Stimulated activated CD4-positive, alpha-beta T cell treated with anti-CD3 and anti-CD28 coated beads, Interleukin-2, amount 100 ng/mL, for 4 hours (primary cell): ENCODE data around the gene SAMD11.

Experiments used
- DNase-seq: peaks from one replicate; pipeline ENCODE4 v3.0.0-alpha.2; 2020; ENCODE audit warnings: low read depth

SAMD11 gene

GRCh38 chr1:962381-963300 lies 38.9 kb downstream of the SAMD11 start:
- DNase-seq, result no peak

DNA sequence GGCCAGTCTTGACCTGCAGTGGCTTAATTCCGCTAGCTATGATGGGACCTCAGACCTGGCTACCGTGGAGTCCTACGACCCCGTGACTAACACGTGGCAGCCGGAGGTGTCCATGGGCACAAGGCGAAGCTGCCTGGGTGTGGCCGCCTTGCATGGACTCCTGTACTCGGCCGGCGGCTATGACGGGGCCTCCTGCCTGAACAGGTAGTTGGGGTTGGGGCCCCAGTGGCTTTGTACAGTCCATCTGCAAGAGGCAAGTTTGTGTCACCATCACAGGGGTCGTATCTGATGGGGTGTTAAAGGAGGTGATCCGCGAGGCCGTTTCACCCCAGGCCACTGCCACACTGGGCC lies 39.6 kb downstream of the SAMD11 start:
- DNase-seq, result no peak

DNA sequence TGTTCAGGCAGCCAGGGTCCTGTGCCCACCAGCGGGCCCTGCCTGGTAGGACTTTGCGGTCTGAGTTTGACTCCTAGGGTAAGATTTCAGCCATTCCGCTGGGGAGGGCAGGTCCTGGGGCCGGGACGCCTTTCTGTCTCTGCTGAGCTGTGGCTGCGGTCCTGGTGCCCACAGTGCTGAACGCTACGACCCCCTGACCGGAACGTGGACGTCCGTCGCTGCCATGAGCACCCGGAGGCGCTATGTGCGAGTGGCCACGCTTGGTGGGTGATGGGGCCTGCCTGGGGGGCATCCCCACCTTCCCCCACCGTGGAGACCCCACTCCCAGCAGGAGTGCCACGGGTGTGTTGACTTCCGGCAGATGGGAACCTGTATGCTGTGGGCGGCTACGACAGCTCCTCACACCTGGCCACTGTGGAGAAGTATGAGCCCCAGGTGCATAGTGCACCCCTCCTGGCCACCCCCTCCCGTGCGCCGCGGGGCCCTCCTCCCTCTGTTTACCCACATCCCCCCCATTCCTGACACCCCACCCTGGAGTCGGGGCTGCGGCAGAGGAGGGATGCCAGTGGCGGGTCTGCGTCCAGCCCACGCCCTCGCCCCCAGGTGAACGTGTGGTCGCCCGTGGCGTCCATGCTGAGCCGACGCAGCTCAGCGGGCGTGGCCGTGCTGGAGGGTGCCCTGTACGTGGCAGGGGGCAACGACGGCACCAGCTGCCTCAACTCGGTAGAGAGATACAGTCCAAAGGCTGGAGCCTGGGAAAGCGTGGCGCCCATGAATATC lies 40.2 kb downstream of the SAMD11 start:
- no peak for DNase-seq

DNA sequence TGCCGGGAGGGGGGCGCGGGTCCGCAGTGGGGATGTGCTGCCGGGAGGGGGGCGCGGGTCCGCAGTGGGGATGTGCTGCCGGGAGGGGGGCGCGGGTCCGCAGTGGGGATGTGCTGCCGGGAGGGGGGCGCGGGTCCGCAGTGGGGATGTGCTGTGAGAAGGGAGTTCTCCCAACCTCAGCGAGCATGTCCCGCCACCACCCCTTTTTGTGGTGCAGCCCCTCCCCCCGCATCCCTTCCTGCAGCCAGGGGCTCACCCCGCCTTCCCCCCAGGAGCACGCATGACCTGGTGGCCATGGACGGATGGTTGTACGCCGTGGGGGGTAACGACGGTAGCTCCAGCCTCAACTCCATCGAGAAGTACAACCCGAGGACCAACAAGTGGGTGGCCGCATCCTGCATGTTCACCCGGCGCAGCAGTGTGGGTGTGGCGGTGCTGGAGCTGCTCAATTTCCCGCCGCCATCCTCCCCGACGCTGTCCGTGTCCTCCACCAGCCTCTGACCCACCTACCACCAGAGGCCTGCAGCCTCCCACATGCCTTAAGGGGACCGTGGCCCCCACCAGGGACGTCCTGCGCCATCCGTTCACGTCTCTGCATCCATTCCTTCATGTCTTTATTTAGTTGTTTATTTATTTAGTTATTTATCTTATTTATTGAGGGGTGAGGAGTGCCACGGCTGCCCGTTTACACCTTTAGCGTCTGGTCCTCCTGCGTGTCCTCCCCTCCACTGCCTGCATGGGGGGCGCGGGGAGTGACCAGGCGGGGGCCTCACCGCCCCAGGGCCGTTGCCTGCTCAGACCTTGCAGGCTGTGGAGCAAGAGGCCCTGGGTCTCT lies 41.2 kb downstream of the SAMD11 start:
- no peak for DNase-seq

DNA sequence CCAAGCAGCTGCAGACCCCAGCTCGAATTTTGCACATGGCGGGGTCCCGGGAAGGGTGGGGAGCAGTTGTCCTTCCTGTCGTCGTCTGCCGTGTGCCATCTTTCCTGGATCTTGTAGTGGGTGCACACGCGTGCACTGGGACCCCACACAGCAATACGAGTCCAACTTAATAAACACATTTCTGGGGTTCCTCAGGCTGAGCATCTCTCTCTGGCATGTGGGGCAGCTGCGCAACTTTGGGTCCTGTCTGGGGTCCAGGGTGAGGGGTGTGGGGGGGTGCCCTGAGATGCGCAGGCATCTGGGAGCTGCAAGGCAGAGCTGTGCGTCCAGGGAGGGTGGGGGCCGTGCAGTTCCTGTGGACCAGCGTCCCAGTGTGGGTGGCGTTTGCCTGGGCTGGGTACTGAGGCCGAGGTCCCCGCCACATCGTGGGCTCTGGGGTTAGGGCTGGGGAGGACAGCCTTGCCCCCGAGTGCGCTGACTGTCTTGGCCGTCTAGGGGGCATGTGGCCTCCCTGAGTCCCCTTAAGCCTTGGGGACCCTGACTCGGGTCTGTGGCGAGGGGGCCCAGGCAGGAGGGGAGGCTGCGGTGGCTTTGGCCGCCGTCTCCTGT lies 41.9 kb downstream of the SAMD11 start:
- no peak for DNase-seq

DNA sequence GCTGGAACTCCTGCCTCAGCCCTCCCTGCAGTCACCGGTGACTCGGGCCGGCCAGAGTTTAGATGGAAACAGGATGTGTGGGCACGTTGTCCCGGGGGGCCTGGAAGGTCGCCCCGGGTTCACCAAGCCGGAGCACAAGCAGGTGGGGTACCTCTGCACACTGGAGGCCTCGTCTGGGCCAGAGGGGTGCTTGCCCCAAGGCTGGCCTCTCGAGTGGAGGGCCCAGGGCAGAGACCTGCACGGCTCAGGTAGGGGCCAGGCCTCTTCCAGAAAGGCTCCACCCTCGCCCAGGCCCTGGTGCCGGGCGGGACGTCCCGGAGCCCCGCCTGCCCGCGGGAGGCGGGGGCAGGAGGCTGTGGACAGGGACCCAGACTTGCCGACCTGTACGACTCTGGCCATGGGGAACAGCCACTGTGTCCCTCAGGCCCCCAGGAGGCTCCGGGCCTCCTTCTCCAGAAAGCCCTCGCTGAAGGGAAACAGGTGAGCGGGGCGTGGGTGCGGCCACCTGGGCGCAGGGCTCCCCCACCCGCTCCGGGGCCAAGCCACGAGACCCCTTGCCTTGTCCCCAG lies 42.5 kb downstream of the SAMD11 start, which contains the start of gene PLEKHN1:
PLEKHN1 (plus strand) TSS at position 348 of the 569 bp plus-strand sequence; CDS start at position 398, 50 bp downstream.
- no peak for DNase-seq

DNA sequence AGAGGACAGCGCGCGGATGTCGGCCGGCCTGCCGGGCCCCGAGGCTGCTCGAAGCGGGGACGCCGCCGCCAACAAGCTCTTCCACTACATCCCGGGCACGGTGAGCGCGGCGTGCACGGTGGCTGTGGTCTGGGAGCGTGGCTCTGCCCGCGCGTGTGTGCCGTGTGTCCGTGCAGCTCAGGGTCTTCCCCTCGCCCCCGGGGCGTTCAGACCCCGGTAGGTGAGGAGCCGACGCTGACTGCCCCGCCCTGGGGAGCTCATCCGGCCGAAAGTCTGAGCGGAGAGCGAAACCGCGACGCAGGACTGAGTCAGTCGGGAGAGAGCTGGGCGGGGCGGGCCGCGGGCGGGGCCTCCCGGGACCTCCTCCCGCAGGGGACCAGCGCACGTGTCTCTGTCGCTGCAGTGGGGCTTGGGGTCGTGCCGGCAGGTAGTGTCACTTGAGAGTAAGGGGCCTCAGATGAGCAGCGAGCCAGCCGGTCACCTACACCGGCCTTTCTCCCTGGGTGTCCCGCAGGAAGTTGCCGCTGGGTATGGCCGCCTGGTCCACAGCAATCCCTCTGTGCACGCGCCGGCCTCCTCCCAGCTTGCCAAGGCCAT lies 43.1 kb downstream of the SAMD11 start:
- DNase-seq, result peak; percentile 82

GRCh38 chr1:967466-968343 lies 44.0 kb downstream of the SAMD11 start:
- DNase-seq, result no peak

DNA sequence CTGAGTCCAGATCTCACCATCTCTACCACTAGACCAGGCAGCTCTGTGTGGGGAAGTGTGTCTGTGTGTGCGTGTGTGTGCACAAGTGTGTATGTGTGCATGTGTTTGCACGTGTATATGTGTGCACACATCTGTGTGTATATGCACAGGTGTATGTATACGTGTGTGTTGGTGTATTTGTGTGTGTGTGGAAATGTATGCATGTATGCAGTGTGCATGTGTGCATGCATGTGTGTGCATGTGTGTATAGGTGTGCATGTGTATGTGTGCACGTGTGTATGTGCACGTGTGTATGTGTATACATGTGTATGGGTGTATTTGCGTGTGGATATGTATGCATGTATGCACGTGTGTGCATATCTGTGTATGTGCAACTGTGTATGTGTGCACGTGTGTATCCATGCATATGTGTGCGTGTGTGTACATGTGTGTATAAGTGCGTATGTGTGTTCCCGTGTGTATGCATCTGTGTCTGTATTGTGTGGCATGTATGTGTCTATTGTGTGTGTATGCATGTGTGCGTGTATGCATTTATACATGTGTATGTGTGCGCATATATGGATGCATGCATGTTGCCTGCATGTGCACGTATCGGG lies 45.6 kb downstream of the SAMD11 start:
- no peak for DNase-seq

DNA sequence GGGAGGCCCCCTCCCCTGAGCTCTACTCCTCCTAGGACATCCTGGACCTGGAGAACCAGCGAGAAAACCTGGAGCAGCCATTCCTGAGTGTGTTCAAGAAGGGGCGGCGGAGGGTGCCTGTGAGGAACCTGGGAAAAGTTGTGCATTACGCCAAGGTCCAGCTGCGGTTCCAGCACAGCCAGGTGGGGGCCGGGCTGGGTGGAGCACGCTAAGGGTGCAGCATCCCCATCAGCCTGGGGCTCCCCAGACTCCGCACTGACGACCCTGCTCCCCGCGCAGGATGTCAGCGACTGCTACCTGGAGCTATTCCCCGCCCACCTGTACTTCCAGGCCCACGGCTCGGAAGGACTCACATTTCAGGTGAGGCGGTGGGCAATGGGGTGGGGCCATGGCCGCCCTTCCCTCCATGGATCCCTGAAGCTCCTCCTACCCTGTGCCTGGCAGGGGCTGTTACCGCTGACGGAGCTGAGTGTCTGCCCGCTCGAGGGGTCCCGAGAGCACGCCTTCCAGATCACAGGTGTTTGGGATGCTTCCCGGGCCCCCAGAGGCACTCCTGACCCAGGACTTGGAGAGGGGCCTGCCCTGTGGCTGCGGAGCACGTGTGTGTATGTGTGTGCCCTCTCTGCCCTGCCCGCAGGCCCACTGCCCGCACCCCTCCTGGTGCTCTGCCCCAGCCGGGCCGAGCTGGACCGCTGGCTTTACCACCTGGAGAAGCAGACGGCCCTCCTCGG lies 46.7 kb downstream of the SAMD11 start:
- no peak for DNase-seq

DNA sequence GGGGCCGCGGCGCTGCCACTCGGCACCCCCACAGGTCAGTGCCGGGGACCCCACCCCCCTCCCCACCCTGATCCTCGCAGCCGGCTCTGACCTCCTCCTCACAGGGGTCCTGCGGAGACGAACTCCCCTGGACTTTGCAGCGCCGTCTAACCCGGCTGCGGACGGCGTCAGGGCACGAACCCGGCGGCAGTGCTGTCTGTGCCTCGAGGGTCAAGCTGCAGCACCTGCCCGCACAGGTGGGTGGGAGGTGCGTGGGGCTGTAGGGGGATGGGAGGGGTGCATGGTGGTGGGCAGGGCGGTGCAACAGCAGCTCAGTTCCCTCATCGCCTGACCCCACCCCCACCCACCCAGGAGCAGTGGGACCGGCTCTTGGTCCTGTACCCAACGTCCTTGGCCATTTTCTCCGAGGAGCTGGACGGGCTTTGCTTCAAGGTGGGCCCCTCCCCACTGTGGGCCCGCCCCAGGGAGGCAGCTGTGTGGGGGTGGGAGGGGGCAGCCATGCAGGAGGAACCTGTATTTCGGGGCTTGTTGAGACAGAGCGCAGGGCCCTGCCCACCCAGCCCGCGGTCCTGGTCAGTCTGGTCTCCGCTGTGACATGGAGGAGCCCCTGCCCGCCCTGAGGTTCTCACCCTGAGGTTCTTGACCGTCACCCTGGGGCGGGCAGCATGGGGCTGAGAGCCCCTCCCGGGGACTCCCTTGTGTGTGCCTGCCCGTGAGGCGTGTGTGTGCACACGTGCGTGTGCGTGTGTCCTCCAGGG lies 47.4 kb downstream of the SAMD11 start:
- DNase-seq, result no peak

DNA sequence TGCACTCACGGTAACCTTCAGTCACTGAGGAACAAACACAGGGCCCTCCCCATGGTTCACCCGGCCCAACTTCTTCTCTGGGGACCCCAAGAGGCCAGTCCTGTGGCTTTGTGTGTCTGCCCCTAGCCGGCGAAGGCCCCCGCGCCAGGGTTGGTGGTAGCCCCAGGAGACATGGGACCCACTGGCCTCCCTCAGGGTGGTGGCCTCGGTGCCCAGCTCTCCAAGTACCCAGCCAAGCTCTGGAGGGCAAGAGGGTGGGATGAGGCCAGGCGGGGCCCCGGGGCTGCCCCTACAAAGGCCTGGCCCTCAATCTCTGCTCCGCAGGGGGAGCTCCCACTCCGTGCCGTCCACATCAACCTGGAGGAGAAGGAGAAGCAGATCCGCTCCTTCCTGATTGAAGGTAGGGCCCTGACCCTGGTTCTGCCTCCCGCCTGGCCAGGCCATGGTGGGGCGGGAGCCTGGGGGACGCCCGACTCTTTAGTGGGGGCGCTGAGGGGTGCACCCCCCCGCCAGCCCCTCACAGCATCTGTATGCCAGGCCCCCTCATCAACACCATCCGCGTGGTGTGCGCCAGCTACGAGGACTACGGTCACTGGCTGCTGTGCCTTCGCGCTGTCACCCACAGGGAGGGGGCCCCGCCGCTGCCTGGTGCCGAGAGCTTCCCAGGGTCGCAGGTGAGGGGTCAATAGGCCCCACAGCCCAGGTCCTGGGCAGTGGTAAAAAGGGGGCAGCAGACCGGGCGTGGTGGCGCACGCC lies 48.2 kb downstream of the SAMD11 start:
- no peak for DNase-seq

DNA sequence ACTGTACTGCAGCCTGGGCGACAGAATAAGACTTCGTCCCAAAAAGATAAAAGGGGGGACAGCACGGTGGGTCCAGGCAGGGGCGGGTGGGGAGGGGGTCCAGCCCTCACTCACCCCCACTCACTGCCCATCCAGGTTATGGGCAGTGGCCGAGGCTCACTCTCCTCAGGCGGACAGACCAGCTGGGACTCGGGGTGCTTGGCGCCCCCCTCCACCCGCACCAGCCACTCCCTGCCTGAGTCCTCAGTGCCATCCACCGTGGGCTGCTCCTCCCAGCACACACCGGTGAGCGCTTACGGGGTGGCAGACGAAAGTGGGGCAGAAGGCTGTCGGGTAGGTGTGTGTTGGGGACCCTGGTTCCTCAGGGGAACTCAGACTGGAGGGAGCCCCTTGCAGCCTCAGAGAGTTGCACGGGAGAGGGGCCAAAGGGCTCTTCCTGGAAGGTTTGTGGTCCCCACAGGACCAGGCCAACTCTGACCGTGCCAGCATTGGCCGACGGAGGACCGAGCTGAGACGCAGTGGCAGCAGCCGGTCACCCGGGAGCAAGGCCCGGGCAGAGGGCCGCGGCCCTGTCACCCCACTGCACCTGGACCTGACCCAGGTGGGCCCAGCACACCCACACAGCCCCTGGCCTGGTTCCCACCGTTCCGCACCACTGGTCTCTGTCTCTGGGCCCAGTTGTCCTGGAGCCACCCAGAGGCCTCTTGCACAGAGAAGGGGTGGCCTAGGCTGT lies 49.2 kb downstream of the SAMD11 start:
- no peak for DNase-seq

DNA sequence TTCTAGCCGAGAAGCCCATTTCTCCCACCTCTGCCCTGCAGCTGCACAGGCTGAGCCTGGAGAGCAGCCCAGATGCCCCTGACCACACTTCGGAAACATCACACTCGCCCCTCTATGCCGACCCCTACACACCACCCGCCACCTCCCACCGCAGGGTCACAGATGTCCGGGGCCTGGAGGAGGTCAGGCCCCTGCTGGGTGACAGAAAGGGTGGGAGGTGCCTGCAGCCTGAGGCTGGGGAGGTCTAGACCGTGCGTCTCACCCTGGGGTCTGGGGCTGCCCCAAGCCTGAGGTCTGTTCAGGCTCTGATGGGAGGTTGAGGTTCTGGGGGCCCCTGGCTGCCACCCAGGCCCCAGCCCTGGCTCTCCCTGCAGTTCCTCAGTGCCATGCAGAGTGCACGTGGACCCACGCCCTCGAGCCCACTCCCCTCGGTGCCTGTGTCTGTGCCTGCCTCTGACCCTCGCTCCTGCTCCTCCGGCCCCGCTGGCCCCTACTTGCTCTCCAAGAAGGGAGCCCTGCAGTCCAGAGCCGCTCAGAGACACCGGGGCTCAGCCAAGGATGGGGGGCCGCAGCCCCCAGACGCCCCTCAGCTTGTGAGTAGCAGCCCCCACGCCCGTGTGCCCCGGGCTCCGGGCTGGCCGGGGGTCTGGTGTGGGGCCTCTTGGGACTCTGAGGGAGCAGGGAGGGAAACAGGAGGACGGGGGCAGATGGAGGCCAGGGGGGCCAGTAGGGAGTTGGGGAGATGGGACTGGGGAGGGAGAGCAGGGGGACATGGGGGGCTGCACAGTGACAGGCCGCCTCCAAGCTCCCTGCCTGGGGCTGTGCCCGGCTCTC lies 50.0 kb downstream of the SAMD11 start:
- no peak for DNase-seq

DNA sequence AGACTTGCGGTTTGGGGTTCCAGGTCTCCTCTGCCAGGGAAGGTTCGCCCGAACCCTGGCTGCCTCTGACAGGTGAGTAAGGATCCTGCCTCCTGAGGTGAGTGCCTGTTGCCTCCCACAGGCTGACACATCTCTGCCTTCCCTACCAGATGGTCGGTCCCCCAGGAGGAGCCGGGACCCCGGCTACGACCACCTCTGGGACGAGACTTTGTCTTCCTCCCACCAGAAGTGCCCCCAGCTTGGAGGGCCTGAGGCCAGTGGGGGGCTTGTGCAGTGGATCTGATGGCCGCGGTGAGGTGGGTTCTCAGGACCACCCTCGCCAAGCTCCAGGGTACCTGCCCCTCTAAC lies 50.5 kb downstream of the SAMD11 start:
- DNase-seq, result no peak
